H9 (cell line): ENCODE data around the gene GSAP. TPM values are rescaled to one million over a fixed set of nuclear protein-coding genes. Genes with fewer than 3 reads are reported as not detected.

Experiments
- DNase-seq: peaks from one replicate; pipeline ENCODE4 v3.0.0-alpha.2; 2017
- H2AFZ ChIP-seq: one replicate; pipeline ENCODE4 v1.6.1; 2013; ENCODE audit warnings: mild to moderate bottlenecking, low read length, control low read depth, moderate library complexity
- H2AK5ac ChIP-seq: 2 replicates; pipeline ENCODE4 v1.6.1; 2013; ENCODE audit warnings: low read length, control low read depth, mixed read lengths; ENCODE audit not compliant: insufficient read length
- H2BK120ac ChIP-seq: one replicate; pipeline ENCODE4 v1.6.1; 2013; ENCODE audit warnings: low read depth, mild to moderate bottlenecking, low read length, control low read depth, inconsistent platforms; ENCODE audit not compliant: poor library complexity, severe bottlenecking
- H2BK12ac ChIP-seq: 2 replicates; pipeline ENCODE4 v1.6.1; 2013; ENCODE audit warnings: low read length, control low read depth, mixed read lengths, low read depth; ENCODE audit not compliant: insufficient read length
- H2BK15ac ChIP-seq: 2 replicates; pipeline ENCODE4 v1.6.1; 2013; ENCODE audit warnings: low read depth, low read length, control low read depth
- H2BK20ac ChIP-seq: one replicate; pipeline ENCODE4 v1.6.1; 2013; ENCODE audit warnings: low read depth, mild to moderate bottlenecking, low read length, control low read depth, inconsistent platforms; ENCODE audit not compliant: poor library complexity, severe bottlenecking
- H2BK5ac ChIP-seq: 2 replicates; pipeline ENCODE4 v1.6.1; 2013; ENCODE audit warnings: low read length, control low read depth, mixed read lengths; ENCODE audit not compliant: insufficient read length
- H3K14ac ChIP-seq: 2 replicates; pipeline ENCODE4 v1.6.1; 2013; ENCODE audit warnings: low read length, control low read depth; ENCODE audit not compliant: insufficient read depth
- H3K18ac ChIP-seq: 2 replicates; pipeline ENCODE4 v1.6.1; 2013; ENCODE audit warnings: low read depth, mild to moderate bottlenecking, mixed read lengths, low read length, control low read depth; ENCODE audit not compliant: insufficient read length
- H3K23ac ChIP-seq: 2 replicates; pipeline ENCODE4 v1.6.1; 2013; ENCODE audit warnings: low read length, control low read depth, mixed read lengths, low read depth; ENCODE audit not compliant: insufficient read length
- H3K23me2 ChIP-seq: 2 replicates; pipeline ENCODE4 v1.6.1; 2013; ENCODE audit warnings: low read depth, mild to moderate bottlenecking, mixed read lengths, low read length, control low read depth; ENCODE audit not compliant: insufficient read length, poor library complexity, severe bottlenecking
- H3K27ac ChIP-seq: 2 replicates; pipeline ENCODE4 v1.5.1; 2013; ENCODE audit warnings: low read length, control low read depth, mixed read lengths, low read depth; ENCODE audit not compliant: insufficient read length
- H3K27me3 ChIP-seq: 2 replicates; pipeline ENCODE4 v1.6.1; 2013; ENCODE audit warnings: low read length, control low read depth, inconsistent platforms; ENCODE audit not compliant: insufficient read depth
- H3K4ac ChIP-seq: 2 replicates; pipeline ENCODE4 v1.6.1; 2013; ENCODE audit warnings: low read depth, mild to moderate bottlenecking, control low read depth, inconsistent platforms, low read length, moderate library complexity
- H3K4me1 ChIP-seq: 2 replicates; pipeline ENCODE4 v1.6.1; 2013; ENCODE audit warnings: low read length, control low read depth, inconsistent platforms; ENCODE audit not compliant: insufficient read depth
- H3K4me2 ChIP-seq: 2 replicates; pipeline ENCODE4 v1.6.1; 2013; ENCODE audit warnings: low read length, control low read depth, mixed read lengths; ENCODE audit not compliant: insufficient read length, insufficient read depth
- H3K56ac ChIP-seq: 2 replicates; pipeline ENCODE4 v1.6.1; 2013; ENCODE audit warnings: low read depth, mild to moderate bottlenecking, mixed read lengths, low read length, control low read depth; ENCODE audit not compliant: insufficient read length
- H3K79me1 ChIP-seq: 2 replicates; pipeline ENCODE4 v1.6.1; 2013; ENCODE audit warnings: low read depth, mild to moderate bottlenecking, moderate library complexity, low read length, control low read depth, inconsistent platforms; ENCODE audit not compliant: insufficient read depth, poor library complexity, severe bottlenecking
- H3K79me2 ChIP-seq: 2 replicates; pipeline ENCODE4 v1.6.1; 2013; ENCODE audit warnings: low read length, control low read depth, inconsistent platforms; ENCODE audit not compliant: insufficient read depth
- H3K9ac ChIP-seq: 2 replicates; pipeline ENCODE4 v1.6.1; 2013; ENCODE audit warnings: low read length, control low read depth, mixed read lengths; ENCODE audit not compliant: insufficient read length; ENCODE audit errors: extremely low read depth
- H3K9me3 ChIP-seq: one replicate; pipeline ENCODE4 v1.6.1; 2013; ENCODE audit warnings: low read depth, low read length, inconsistent platforms; ENCODE audit not compliant: control insufficient read depth
- H3T11ph ChIP-seq: one replicate; pipeline ENCODE4 v1.6.1; 2013; ENCODE audit warnings: mild to moderate bottlenecking, low read length, control low read depth, inconsistent platforms
- H4K20me1 ChIP-seq: one replicate; pipeline ENCODE4 v1.6.1; 2013; ENCODE audit not compliant: control insufficient read depth, insufficient read length, insufficient read depth
- H4K5ac ChIP-seq: 2 replicates; pipeline ENCODE4 v1.6.1; 2013; ENCODE audit warnings: low read depth, mild to moderate bottlenecking, mixed read lengths, low read length, control low read depth; ENCODE audit not compliant: insufficient read length
- H4K8ac ChIP-seq: replicated peaks from 2 replicates; pipeline ENCODE4 v1.6.1; 2013; ENCODE audit warnings: low read length, control low read depth, mixed read lengths, low read depth; ENCODE audit not compliant: insufficient read length
- H4K91ac ChIP-seq: 2 replicates; pipeline ENCODE4 v1.6.1; 2013; ENCODE audit warnings: low read depth, mild to moderate bottlenecking, moderate library complexity, mixed read lengths, low read length, control low read depth; ENCODE audit not compliant: insufficient read length
- H3K27ac Mint-ChIP-seq, 3 experiments: 2 replicates in 2 of 3; 3 replicates in 1 of 3; pipeline ENCODE4 v1.8.0; 2020 to 2021; ENCODE audit warnings: mixed read lengths in 3 of 3, mild to moderate bottlenecking in 1 of 3, moderate library complexity in 1 of 3
- H3K27me3 Mint-ChIP-seq: 2 replicates; pipeline ENCODE4 v1.8.0; 2021; ENCODE audit warnings: low read depth, mild to moderate bottlenecking, moderate library complexity, mixed read lengths
- H3K36me3 Mint-ChIP-seq, 3 experiments: 2 replicates in 2 of 3; 3 replicates in 1 of 3; pipeline ENCODE4 v1.8.0; 2020 to 2021; ENCODE audit warnings: low read depth in 3 of 3, mixed read lengths in 3 of 3; ENCODE audit not compliant: insufficient read depth in 1 of 3
- H3K4me1 Mint-ChIP-seq, 2 experiments: 2 replicates each; pipeline ENCODE4 v1.8.0; 2020; ENCODE audit warnings: mixed read lengths in 2 of 2
- H3K4me3 Mint-ChIP-seq, 2 experiments: 2 replicates in 1 of 2; 3 replicates in 1 of 2; pipeline ENCODE4 v1.8.0; 2020 to 2021; ENCODE audit warnings: mild to moderate bottlenecking in 2 of 2, mixed read lengths in 2 of 2, moderate library complexity in 1 of 2
- H3K9me3 Mint-ChIP-seq, 2 experiments: 2 replicates in 1 of 2; 3 replicates in 1 of 2; pipeline ENCODE4 v1.8.0; 2020; ENCODE audit warnings: mild to moderate bottlenecking in 2 of 2, mixed read lengths in 2 of 2, moderate library complexity in 1 of 2
- WGBS: extraction: QIAGEN DNeasy Blood & Tissue Kit; methylation state at CpG from one replicate; pipeline ENCODE4 v1.1.7; 2013; ENCODE audit warnings: missing lambda C conversion rate, low lambda C conversion rate, mixed read lengths; ENCODE audit not compliant: insufficient read length; ENCODE audit errors: extremely low coverage; 5-methylcytosine and 5-hydroxymethylcytosine counted together
- total RNA-seq: library from RNA; stranded (reverse); gene quantifications from 2 replicates; pipeline ENCODE4 v1.2.1, GENCODE V29; 2021
- TF ChIP-seq, protein P1 (sequence below): fragments of 200-600 bp; sonication (generic); conservative IDR thresholded peaks from 3 replicates; pipeline ENCODE4 v1.8.0; 2021; ENCODE audit warnings: antibody characterized with exemption, mild to moderate bottlenecking

GSAP gene
- total RNA-seq, 1 experiment from 2014 or later = 1.9 TPM

DNA sequence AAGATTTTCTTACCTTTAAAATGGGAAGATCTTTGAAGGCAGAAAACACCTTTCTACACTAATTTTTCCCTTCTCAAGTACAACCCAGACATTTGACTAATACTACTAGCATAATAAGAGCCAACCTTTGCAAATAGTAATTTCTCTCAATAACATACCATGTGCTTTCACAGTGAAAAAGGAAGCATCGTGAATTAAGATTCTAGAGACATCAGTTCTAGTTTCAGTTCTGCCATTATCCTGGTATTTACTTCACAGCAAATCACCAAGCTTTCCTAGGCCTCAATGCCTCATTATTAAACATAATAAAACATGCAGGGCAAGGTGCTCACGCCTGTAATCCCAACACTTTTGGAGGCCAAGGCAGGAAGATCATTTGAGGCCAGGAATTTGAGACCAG lies 24.9 kb downstream of the GSAP start:
- Histone ChIP-seq H3K4me2 (no peak overlapping the region), H4K20me1 (peaks cover 5% of the 10 kb centered on the region), H3K9ac (no peak overlapping the region), H2BK15ac (no peak overlapping the region), H3K79me1 (no peaks in the 10 kb centered on the region), H3K56ac (no peak overlapping the region), H3K27ac (no peak overlapping the region), H2AFZ (no peak overlapping the region), H3K18ac (no peak overlapping the region), H4K5ac (no peak overlapping the region), H3K4ac (no peak overlapping the region), H4K8ac (no peak overlapping the region), H2BK20ac (no peak overlapping the region), H3K23me2 (no peaks in the 10 kb centered on the region), H2BK120ac (no peak overlapping the region), H2AK5ac (no peak overlapping the region), H2BK12ac (no peak overlapping the region), H3K14ac (no peak overlapping the region), H3K79me2 (no peaks in the 10 kb centered on the region), H2BK5ac (no peak overlapping the region), H4K91ac (no peak overlapping the region), H3K27me3 (no peaks in the 10 kb centered on the region), H3K4me1 (peaks cover 10% of the 10 kb centered on the region), H3K23ac (no peak overlapping the region), H3K9me3 (no peaks in the 10 kb centered on the region), H3T11ph (no peak overlapping the region)
- Mint-ChIP-seq H3K9me3 (no peaks in the 10 kb centered on the region), H3K27me3 (no peaks in the 10 kb centered on the region), H3K4me3 (no peak overlapping the region), H3K36me3 (peaks cover 0 to 6% (median 2%) of the 10 kb centered on the region in 3 experiments; a peak in 3 of 7 replicates), H3K27ac (no peak overlapping the region), H3K4me1 (peaks cover 24 to 26% of the 10 kb centered on the region in 2 experiments)
- no CpG with 5 or more reads among the region's 2 CpGs for WGBS
- TF ChIP-seq, protein P1, sequence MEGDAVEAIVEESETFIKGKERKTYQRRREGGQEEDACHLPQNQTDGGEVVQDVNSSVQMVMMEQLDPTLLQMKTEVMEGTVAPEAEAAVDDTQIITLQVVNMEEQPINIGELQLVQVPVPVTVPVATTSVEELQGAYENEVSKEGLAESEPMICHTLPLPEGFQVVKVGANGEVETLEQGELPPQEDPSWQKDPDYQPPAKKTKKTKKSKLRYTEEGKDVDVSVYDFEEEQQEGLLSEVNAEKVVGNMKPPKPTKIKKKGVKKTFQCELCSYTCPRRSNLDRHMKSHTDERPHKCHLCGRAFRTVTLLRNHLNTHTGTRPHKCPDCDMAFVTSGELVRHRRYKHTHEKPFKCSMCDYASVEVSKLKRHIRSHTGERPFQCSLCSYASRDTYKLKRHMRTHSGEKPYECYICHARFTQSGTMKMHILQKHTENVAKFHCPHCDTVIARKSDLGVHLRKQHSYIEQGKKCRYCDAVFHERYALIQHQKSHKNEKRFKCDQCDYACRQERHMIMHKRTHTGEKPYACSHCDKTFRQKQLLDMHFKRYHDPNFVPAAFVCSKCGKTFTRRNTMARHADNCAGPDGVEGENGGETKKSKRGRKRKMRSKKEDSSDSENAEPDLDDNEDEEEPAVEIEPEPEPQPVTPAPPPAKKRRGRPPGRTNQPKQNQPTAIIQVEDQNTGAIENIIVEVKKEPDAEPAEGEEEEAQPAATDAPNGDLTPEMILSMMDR = no peak
- DNase-seq = no peak
